ENCODE results near the gene PRDM16.

Gene PRDM16

GRCh38 chr1:3469849-3470649 is 401.0 kb downstream of the PRDM16 start:
- no peak for DNase-seq

DNA sequence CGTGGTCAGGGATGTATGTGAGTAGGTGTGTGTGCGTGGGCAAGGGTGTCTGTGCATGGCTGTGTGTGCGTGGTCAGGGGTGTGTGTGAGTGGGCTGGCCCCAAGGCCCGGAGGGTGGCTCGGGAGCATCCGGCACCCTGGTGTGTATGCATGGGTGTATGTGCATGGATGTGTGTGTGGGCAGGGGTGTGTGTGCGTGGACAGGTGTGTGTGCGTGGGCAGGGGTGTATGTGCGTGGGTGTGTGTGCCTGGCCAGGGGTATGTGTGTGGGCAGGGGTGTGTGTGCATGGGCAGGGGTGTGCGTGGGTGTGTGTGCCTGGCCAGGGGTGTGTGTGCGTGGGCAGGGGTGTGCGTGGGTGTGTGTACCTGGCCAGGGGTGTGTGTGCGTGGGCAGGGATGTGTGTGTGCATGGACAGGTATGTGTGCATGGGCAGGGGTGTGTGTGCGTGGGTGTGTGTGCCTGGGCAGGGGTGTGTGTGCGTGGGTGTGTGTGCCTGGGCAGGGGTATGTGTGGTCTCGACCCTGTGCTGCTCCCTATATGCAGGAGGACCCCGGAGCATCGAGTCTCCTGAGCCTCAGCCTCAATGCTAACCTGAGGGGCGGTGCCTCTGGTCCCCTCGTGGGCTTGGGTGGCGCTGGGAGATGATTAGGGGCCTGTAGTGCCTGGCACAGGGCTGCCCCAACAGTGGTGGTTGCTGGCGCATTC is 401.8 kb downstream of the PRDM16 start:
- DNase-seq, result peak; percentile 42

GRCh38 chr1:3471356-3472087 is 402.5 kb downstream of the PRDM16 start:
- DNase-seq, result peak; percentile 36

DNA sequence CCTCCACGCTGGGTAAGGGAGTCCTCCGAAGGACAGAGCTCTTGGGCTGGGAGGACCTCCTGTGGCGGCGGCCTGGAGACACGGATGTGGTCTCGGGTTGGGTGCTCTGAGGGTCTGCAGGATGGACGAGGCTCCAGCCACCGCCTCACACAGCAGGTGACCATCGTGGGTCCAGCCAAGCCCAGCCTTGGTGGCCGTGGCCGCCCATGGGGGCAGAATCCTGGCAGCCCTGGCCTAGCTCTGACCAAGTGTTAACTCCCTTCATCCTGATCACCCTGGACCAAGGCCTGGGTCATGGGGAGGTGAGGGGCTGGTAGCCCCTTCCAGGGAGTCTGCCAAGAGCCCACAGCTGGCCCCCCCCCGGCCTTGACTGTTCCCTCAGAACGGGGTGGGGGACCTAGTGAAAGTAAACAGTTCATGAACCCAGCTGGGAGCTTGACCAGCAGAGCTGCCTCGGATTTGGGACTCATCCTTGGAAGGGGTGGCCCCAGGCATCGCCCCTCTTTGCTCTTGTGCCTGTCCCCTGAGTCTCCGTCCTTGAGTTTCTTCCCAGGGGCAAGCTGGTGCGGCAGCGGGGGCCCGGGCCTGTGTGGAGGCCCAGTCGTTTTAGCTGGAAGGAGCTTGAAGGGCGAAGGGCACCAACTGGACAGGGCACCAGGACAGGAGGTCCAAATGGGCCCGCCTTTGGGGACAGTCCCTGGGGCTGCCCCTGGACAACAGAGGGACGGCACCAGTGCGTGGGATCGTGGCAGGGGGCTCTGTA is 403.3 kb downstream of the PRDM16 start:
- no peak for DNase-seq

DNA sequence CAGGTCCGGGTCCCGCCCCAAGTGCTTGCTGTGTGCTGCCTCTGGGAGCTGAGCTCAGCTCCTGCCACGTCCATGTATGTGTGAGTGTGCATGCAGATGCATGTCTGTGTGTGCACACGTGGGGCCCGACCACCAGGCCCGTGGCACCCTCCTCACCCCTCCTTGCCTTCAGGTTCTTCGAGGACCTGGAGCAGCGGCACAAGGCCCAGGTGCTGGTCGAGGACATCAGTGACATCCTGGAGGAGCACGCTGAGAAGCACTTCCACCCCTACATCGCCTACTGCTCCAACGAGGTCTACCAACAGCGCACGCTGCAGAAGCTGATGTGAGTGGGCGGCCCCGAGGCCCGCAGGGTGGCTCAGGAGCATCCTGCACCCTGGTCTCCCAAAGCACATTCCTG is 403.9 kb downstream of the PRDM16 start:
- DNase-seq, result no peak

- DNase-seq, result no peak
Observed at GRCh38 chr1:3473381-3473844, 404.4 kb downstream of the PRDM16 start.

DNA sequence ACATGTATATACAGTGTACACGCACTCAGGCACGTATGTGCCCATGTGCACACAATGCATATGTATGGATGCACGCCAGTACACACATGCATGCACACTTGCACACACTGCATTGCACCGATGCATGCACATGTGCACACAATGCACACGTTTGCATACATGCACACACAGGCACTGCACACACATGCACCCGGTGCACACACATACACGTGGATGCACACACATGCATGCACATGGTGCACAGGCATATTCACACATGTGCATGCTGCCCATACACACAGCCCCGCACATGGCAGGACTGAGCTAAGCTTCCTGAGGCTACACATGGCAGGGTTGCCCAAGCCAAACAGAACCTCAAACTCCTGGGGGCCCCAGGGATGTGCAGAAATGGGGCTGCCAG is 405.0 kb downstream of the PRDM16 start:
- no peak for DNase-seq

GRCh38 chr1:3474421-3474820 is 405.4 kb downstream of the PRDM16 start:
- DNase-seq, result no peak

DNA sequence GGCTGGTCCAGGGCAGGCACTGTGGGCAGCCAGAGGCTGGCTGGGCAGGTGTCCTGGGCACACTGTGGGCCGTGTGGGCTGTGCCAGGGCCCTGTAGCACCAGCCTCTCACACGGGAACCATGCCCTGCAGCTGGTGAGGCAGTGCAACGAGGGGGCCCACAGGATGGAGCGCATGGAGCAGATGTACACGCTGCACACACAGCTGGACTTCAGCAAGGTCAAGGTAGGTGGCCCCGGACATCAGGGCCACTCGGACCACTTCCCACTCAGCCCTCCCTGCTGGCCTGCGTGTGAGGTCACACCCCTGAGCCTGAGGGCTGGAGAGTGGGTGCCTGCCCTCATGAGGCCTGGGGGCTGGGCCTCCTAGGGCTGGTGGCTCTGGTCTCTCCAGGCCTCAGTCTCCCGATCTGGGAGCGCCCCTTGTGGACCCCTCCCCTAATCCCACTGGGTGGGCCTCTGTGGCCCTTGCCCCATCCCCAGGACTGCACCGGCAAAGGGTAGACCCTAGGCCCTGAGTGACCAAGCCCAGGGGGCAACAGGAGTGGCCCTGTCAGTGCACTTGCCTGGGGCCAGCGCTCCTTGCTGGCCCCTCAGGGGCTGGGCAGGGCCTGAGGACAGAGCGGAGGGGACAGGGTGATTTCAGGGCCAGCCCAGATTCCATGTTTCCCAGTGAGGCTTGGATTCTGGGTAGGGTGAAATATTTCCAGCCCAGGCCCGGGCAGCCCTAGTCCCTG is 407.0 kb downstream of the PRDM16 start:
- no peak for DNase-seq

- DNase-seq, result no peak
Observed at GRCh38 chr1:3476666-3477065, 407.7 kb downstream of the PRDM16 start.

DNA sequence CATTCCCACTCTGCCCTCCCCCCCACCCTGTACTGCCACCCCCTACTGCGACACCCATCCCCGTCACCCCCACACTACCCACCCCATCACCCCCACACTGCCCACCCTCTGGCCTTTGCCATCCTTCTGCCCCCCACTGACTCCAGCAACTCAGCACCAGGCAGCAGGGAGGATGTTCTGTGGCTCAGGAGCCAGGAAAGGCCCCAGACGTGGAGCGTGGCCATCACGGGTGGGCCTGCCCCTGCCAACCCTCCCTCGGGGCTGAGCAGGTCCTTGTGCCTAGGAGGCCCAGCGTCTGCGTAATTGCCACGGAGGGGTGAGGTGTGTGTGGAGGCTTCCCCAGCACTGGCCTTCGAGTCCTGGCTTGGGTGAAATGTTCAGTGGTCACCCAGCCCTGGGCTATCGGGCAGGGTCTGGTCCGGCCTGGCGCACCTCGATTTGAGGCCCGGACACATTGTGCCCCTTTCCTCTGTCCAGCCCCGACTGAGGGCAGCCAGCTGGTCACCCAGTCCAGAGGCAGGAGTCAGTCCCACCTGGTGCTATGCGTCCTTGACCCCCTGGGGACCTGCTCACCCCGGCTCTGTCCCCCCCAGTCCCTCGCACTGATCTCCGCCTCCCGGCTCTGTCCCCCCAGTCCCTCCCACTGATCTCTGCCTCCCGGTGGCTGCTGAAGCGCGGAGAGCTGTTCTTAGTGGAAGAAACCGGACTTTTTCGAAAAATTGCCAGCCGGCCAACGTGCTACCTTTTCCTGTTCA is 408.4 kb downstream of the PRDM16 start:
- no peak for DNase-seq

DNA sequence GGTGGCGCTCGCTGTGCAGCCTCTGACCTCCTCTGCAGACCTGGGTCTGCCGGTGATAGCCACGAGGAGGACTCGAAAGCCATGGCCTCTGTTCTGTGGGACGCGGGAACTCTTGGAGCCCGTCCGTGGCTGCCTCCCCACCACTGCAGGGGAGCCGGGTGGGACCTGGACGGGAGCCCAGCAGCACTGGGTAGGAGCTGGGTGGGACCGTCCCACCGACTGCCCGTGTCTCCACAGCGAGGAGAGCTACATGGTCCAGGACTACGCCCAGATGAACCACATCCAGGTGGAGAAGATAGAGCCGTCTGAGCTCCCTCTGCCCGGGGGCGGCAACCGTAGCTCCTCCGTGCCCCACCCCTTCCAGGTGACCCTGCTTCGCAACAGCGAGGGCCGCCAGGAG is 409.2 kb downstream of the PRDM16 start:
- no peak for DNase-seq

DNA sequence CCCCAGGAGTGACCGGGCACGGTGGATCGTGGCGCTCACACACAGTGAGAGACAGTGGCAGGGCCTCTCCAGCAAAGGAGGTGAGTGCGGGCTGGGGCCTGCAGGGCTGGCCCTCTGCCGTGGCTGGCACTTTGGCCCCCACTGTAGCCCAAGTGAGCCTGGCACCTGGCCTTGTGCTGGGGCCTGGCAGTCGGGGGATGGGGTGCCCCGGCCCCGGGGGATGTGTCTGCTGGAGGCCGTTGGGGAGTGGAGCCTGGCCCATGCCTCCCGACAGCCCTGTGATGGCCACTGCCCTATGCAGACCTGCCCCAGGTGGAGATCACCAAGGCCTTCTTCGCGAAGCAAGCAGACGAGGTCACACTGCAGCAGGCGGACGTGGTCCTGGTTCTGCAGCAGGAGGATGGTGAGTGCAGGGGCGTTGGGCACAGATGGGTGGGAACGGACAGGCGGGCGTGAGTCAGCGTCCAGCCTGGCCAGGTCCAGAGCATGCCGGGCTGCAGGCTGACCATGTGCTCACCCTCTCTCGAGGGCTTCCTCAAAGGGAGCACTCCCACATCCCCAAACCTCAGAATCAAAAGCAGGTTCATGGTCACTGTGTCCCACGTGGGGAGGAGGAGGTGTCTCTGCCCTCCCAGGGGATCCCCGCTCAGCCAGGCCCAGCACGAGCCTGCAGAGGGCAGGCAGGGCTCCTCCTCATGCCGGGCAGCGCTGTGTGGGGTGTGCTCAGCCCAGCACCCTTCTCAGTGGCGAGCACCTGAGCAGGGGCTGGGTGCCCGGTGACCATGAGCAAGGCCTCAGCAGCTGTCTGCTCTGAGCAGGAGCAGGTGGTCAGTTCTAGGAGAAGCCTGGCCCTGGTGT is 410.7 kb downstream of the PRDM16 start:
- DNase-seq, result no peak

- no peak for DNase-seq
Observed at GRCh38 chr1:3480369-3480719, 411.3 kb downstream of the PRDM16 start.

GRCh38 chr1:3481046-3481445 is 412.0 kb downstream of the PRDM16 start:
- no peak for DNase-seq

DNA sequence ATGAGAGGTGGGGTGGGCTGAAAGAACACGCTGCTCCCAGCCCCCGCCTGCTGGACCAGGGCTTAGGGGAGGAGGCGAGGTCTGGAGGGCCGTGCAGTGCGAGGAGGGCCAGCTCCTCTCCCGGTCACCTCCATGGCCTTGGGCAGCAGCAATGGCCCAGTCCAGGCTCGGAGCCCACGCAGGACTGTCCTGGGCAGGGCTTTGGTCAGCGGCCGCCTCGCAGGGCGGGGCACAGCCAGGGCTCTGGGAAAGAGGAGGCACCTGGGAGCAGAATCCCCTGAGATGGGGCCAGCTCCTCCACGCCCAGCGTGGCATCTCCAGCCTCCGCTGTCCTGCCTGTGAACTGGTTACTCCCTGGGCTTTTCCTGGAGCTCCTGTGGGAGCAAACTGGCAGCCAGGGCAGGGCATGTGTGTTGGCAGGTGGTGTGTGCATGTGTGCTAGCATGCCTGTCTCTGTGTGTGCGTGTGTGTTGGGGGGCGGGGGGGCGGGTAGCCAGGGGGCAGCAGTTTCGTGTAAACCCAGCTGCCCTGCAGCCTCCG is 412.9 kb downstream of the PRDM16 start:
- no peak for DNase-seq

- peak; percentile 34 for DNase-seq
Observed at GRCh38 chr1:3482378-3482849, 413.4 kb downstream of the PRDM16 start.

DNA sequence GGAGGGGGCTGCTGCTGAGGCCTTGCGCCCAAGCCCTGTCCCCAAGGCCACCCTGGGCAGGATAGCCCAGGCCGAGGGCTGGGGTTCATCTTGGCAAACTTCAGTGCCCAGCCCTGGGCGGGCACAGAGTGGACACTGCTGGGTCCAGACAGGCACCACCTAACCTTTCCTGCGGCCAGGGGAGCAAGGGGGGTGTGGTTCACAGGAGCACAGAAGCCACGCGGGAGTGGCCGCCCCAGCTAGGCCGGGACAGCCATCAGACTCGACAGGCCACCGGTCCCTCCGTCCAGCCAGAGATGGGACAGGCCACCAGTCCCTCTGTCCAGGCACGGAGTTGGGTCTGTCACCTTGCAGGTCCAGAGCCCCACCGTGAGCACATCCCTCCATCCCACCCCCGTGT is 414.4 kb downstream of the PRDM16 start:
- DNase-seq, result no peak

- DNase-seq, result peak; percentile 53
Observed at GRCh38 chr1:3483801-3484444, 414.9 kb downstream of the PRDM16 start.

GRCh38 chr1:3485016-3485415 is 416.0 kb downstream of the PRDM16 start:
- no peak for DNase-seq

All from hematopoietic multipotent progenitor cell treated with erythropoietin and hydrocortisone succinate and interleukin-3 and kit ligand, for 4 days (in vitro differentiated cells).